Raji (cell line): Measurements from ENCODE around the gene EEF1G.
A peak's percentile ranks its signal among the peaks of the same experiment; 100 is the strongest.

ENCODE experiments used
- POLR2A ChIP-seq: IDR thresholded peaks from 2 replicates; pipeline ENCODE4 v1.6.1; 2011; ENCODE audit warnings: low read depth, low read length, control low read depth; ENCODE audit not compliant: insufficient read depth

Gene EEF1G

GRCh38 chr11:62567018-62567633, 6.6 kb downstream of the EEF1G start:
- TF ChIP-seq POLR2A, result no peak

DNA sequence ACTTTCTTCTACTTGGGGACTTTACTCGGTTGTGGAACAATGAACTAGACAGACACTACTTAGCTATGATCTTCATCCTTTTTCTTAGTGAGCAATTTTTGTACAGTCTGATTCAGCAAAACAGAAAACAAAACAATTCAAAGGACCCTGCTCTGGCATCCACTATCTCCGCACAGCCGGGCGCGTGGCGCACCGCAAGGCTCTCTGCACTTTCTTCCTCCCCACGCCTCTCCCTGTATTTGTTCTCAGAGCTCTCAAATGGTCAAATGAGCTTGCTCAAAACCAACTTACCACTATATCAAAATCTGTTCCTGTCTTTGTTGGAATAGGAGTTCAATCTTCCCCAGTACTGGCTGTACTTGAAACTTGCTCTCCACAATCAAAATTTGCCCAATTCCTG, 7.4 kb downstream of the EEF1G start:
- TF ChIP-seq POLR2A, result no peak

DNA sequence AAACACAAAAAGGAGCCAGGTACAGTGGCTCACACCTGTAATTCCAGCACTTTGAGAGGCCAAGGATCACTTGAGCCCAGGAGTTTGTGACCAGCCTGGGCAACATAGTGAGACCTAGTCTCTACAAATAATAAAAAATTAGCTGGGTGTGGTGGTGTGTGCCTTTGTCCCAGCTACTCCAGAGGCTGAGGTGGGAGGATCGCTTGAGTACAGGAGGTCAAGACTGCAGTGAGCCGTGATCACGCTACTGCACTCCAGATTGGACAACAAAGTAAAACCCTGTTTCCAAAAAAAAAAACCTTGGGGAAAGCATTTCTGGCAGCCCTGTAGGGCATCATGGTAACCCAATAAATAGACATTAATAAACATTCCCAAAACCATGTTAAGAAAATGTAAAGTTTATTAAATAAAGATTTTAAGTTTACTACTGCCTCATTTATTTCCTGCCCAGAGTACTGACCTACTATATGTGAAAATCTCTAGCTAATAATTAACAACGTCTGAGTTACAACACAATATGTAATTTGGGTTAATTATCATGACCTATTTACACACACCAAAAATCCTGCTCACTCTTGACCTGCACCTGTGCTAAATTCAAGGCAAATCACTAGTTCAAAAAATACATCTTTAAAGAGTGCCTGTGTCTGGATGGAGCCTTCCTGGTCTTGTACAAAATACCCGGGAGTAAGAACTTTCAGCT, 8.4 kb downstream of the EEF1G start:
- no peak for TF ChIP-seq POLR2A

DNA sequence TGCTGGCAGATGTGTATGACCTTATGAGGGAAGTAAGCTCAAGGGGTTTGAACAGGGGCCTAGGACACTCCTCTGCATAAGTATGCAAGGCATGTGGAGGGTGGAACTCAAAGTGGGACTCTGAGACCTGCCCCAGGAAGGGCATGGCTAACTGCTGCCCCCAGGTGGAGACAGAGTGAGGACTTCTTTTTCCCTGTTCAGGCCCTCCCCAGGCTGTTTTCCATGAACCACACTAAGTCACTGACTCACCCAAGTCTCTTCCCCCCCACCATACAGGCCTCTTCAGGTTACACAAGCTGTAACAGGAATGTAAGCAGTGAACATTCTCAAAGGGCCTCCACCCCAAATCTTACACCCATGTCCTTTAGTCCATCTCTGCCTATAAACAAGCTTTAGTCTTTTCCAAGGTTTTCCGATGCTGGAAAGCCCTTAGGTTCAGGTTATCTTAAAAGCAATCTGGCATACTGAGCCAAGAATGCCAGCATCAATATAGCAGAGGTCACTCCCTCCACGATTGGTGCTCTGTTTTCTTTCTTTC, 13.1 kb downstream of the EEF1G start:
- TF ChIP-seq POLR2A, result no peak

DNA sequence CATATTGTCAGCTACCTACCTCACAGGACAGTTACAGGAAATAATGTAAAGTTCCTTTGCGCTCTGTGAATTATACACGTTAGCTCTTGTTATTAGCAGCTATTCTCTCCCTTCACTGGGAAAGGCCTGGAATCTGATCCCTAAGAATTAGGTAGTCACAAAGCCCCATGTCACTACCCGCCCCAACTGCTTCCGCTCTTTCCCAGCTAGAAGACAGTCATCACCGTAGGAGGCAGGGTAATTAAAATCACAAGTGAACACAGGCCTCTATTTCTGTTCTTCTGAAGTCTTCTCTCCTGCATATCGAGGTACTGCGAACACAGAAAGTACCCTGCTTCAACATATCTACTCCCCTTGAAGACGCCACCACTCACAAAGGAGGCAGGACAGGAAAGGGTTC, 14.5 kb downstream of the EEF1G start:
- TF ChIP-seq POLR2A, result no peak

- no peak for TF ChIP-seq POLR2A
Measured at GRCh38 chr11:62558669-62559068, 15.0 kb downstream of the EEF1G start.

DNA sequence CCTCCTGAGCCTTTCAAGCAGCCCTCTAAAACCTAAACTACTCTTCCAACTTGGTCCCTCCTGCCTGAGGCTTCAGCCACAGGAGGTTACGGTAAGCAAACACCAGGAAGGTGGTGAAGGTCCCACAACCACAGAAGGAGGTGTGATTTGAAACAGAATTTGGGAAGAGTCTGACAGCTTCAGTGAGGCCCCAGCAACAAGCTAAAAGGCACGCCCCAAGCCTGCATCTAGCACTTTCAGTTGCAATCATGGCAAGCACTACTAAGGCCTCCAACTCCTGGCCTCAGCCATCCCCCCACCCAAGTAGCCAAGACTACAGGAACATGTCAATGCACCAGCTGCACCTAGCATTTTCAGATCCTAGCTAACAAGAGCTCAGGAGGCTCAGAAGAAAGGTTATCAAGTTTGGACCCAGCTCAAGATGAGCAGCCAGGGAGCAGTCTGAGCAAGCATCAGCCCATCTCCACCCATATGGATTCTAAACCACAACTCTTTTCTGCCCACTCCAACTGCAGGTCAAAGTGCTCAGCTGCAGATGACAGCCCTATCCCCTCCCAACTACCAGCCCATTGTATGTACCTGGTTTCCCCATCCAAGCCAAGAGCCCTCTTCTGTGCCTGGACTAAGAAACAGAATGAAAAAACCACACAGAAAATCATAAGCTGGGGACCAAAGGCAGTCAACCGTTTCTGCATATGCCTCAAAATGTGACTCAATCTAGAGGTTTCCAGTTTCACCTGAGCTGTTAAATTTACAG, 16.6 kb downstream of the EEF1G start:
- no peak; the same call in 1 of the 2 replicates for TF ChIP-seq POLR2A

- TF ChIP-seq POLR2A, result peak; percentile 35; the same call in 1 of the 2 replicates
Measured at GRCh38 chr11:62556108-62556874, 17.4 kb downstream of the EEF1G start.

GRCh38 chr11:62555464-62556107, 18.1 kb downstream of the EEF1G start:
- no peak for TF ChIP-seq POLR2A

GRCh38 chr11:62554387-62555167, 19.1 kb downstream of the EEF1G start:
- no peak for TF ChIP-seq POLR2A

GRCh38 chr11:62553839-62554361, 19.8 kb downstream of the EEF1G start:
- no peak for TF ChIP-seq POLR2A

DNA sequence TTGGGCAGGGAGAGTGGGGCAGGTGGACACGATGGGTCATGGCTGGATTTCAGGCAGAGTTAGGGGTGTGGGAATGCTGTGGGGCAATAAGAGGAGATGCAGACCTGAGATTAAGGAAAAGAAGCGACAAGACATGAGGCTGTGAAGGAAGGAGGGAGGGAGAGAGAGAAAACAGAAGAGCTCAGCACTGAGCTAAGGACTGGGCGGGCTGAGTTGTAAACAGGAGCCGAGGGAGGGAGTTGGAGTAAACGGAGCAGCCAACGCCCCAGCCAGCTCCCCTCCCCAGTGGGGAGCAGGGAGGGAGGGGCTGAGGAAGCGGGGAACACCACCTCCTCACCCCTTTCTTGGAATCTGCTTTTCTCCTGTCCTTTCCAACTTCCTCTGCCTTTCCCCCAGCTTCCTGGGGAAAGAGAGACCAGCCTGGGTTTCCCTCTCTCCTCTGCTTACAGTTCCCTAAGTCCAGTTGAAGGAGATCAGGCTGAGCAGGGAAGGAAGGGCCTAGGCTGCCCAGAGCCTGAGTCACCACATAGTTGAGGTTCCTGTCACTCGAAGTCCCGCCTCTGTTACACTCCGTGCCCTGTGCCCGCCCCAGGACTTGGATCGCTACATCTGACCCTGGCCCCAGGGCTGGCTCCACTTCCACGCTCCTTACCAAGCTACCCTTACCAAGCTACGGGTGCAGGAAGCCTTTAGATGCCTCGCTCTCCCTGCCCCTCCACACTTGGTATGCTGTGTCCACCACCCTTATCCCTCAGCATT, 20.4 kb downstream of the EEF1G start:
- TF ChIP-seq POLR2A, result no peak
